HFF-Myc (cell line): ENCODE data around the gene SOHLH1.

Source experiments
- DNase-seq: peaks from one replicate; pipeline ENCODE4 v3.0.0-alpha.2; 2011; ENCODE audit warnings: low read depth; ENCODE audit errors: extremely low read depth
- H3K4me3 ChIP-seq: replicated peaks from 2 replicates; pipeline ENCODE4 v1.5.1; 2011; ENCODE audit warnings: low read depth, mild to moderate bottlenecking, control low read depth, low read length
- TF ChIP-seq, protein P1 (sequence below): IDR thresholded peaks from 2 replicates; pipeline ENCODE4 v1.5.1; 2012; ENCODE audit warnings: mild to moderate bottlenecking, low read depth, low read length, control low read depth; ENCODE audit errors: missing control alignments

Gene SOHLH1

DNA sequence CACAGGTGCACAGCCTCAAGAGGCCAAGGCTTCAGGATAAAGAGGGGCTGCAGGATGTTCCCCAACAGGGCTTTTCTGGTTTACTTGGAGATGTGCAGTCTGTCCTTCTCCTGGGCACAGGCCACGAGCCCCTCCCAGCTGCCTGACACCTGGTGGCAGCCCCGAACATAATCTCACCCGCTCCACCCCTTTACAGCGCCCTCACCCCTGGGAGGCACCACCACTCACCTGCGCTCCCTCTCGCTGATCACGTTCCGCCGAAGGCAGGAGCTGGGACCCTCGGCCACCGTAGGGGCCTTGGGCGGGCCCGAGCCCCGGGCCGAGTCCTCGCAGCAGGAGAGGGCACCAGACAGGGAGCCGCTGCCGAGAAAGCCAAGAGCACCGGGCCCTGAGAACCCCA, 514 bp downstream of the SOHLH1 start:
- TF ChIP-seq, protein P1, sequence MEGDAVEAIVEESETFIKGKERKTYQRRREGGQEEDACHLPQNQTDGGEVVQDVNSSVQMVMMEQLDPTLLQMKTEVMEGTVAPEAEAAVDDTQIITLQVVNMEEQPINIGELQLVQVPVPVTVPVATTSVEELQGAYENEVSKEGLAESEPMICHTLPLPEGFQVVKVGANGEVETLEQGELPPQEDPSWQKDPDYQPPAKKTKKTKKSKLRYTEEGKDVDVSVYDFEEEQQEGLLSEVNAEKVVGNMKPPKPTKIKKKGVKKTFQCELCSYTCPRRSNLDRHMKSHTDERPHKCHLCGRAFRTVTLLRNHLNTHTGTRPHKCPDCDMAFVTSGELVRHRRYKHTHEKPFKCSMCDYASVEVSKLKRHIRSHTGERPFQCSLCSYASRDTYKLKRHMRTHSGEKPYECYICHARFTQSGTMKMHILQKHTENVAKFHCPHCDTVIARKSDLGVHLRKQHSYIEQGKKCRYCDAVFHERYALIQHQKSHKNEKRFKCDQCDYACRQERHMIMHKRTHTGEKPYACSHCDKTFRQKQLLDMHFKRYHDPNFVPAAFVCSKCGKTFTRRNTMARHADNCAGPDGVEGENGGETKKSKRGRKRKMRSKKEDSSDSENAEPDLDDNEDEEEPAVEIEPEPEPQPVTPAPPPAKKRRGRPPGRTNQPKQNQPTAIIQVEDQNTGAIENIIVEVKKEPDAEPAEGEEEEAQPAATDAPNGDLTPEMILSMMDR, result no peak
- no peak for DNase-seq
- H3K4me3 ChIP-seq, result no peak overlapping the region

- TF ChIP-seq, protein P1, result no peak
- H3K4me3 ChIP-seq, result no peak overlapping the region
- no peak for DNase-seq
These were observed 1.0 kb downstream of the SOHLH1 start for GRCh38 chr9:135698236-135698635.

- TF ChIP-seq, protein P1, result no peak
These were observed 2.1 kb downstream of the SOHLH1 start for GRCh38 chr9:135697226-135697625.

GRCh38 chr9:135696446-135696845, 2.8 kb downstream of the SOHLH1 start:
- H3K4me3 ChIP-seq, result no peak overlapping the region
- TF ChIP-seq, protein P1, result no peak
- no peak for DNase-seq

More at GRCh38 chr9:135697226-135697625, 2.1 kb downstream of the SOHLH1 start:
- H3K4me3 ChIP-seq, result no peak overlapping the region
- DNase-seq, result no peak

GRCh38 chr9:135695642-135696041, 3.6 kb downstream of the SOHLH1 start:
- no peak overlapping the region for H3K4me3 ChIP-seq
- no peak for DNase-seq
- TF ChIP-seq, protein P1, result no peak

DNA sequence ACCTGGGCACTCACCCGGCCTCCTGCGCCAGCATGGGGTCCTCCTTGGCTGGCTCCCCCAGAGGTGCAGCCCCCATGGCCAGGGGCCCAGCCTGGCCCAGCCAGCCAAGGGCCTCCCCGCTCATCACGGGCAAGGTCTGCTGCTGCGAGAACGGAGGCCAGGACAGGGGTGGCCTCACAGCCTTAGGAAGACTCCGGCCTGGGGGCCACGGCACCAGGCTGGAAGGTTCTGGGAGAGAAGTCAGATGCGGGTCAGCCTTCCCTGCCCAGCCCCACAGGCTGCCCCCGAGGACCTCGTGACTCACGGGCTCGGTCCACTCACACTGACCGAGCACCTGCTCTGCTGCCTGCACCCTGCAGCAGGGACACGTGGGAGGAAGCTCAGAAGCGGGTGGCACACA, 4.2 kb downstream of the SOHLH1 start:
- no peak overlapping the region for H3K4me3 ChIP-seq
- DNase-seq, result no peak
- TF ChIP-seq, protein P1, result no peak

- DNase-seq, result no peak
- TF ChIP-seq, protein P1, result no peak
- no peak overlapping the region for H3K4me3 ChIP-seq
These were observed 4.9 kb downstream of the SOHLH1 start for GRCh38 chr9:135694414-135694813.
